ENCODE data around the gene PSTPIP2.

GRCh38 chr18:46034230-46034629, 37.8 kb downstream of the PSTPIP2 start:
- TF ChIP-seq ZNF589 (CRISPR knock-in tag; IDR thresholded peaks at IDR 0.05; ENCODE audit: low read depth) (no peak), HNRNPL (IDR thresholded peaks at IDR 0.05; ENCODE audit: low read depth, low read length) (no peak), PHF21A (IDR thresholded peaks at IDR 0.05; ENCODE audit: borderline replicate concordance, low read depth) (no peak), DPF2 (IDR thresholded peaks at IDR 0.05) (no peak), ZNF592 (IDR thresholded peaks at IDR 0.05) (no peak), POLR2A (conservative IDR thresholded peaks at IDR 0.05) (no peak), ILF3 (IDR thresholded peaks at IDR 0.05; ENCODE audit: borderline replicate concordance) (no peak), SREBF2 (CRISPR knock-in tag; IDR thresholded peaks at IDR 0.05) (no peak), NEUROD1 (IDR thresholded peaks at IDR 0.05; ENCODE audit: borderline replicate concordance, low read depth, low read length, partially characterized antibody) (no peak), ZNF3 (CRISPR knock-in tag; IDR thresholded peaks at IDR 0.05) (no peak)
